ENCODE measurements around the gene WNT8A.

GRCh38 chr5:138102454-138103318, 18.9 kb downstream of the WNT8A start:
- TF ChIP-seq CTCF (IDR thresholded peaks at IDR 0.05; ENCODE audit: insufficient read depth, low read depth, low read length) = no peak
- no peak for TF ChIP-seq EZH2 (IDR thresholded peaks at IDR 0.05; ENCODE audit: insufficient read depth, low read length)
